ENCODE results near the gene DDAH1.

The DDAH1 gene

GRCh38 chr1:85394130-85394529 is 70.8 kb downstream of the DDAH1 start:
- H3K4me3 ChIP-seq (ENCODE audit: low read depth, low read length), result no peak overlapping the region
- in situ Hi-C loops (cut with HindIII; ENCODE audit: low sequenced_read_pairs), result no loop called here
- TF ChIP-seq CTCF (IDR thresholded peaks at IDR 0.05; ENCODE audit: low read depth, low read length, missing control alignments), result no peak
- DNase-seq (ENCODE audit: low read depth), result no peak

- H3K4me3 ChIP-seq (ENCODE audit: low read depth, low read length), result no peak overlapping the region
- in situ Hi-C loops (cut with HindIII; ENCODE audit: low sequenced_read_pairs), result no loop called here
- DNase-seq (ENCODE audit: low read depth), result no peak
- no peak for TF ChIP-seq CTCF (IDR thresholded peaks at IDR 0.05; ENCODE audit: low read depth, low read length, missing control alignments)
Measured at GRCh38 chr1:85393490-85393889, 71.5 kb downstream of the DDAH1 start.

DNA sequence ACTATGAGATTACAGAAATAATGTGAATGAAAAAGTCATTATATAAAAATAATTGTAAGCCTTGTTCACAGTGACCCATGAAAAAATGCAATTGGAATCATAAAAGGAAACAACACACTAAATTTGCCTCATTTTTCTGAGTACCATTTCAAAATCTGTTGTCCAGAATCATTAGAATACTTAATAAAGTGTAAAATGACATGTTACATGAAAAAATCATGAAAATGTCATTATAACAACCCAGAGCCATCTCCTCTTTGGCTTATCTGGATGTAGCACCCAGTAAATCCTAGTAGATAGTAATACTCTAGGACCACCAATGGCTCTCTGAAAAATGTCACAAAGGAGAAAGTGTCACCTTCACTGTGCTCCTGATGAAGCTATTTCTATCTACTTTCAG is 76.5 kb downstream of the DDAH1 start:
- in situ Hi-C loops (cut with HindIII; ENCODE audit: low sequenced_read_pairs), result no loop called here
- TF ChIP-seq CTCF (IDR thresholded peaks at IDR 0.05; ENCODE audit: low read depth, low read length, missing control alignments), result no peak
- no peak overlapping the region for H3K4me3 ChIP-seq (ENCODE audit: low read depth, low read length)
- DNase-seq (ENCODE audit: low read depth), result no peak

DNA sequence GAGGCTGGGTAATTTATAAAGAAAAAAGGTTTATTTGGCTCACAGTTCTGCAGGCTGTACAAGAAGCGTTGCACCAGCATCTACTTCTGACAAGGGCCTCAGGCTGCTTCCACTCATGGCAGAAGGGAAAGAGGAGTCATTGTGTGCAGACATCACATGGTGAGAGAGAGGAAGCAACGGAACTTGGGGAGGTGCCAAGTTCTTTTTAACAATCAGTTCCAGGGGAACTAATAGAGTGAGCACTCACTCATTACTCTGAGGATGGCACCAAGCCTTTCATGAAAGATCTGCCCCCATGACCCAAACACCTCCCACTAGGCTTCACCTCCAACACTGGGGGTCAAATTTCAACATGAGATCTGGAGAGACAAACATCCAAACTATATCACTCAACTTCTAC is 77.2 kb downstream of the DDAH1 start:
- TF ChIP-seq CTCF (IDR thresholded peaks at IDR 0.05; ENCODE audit: low read depth, low read length, missing control alignments), result no peak
- DNase-seq (ENCODE audit: low read depth), result no peak
- in situ Hi-C loops (cut with HindIII; ENCODE audit: low sequenced_read_pairs), result no loop called here

GRCh38 chr1:85386068-85386722 is 78.8 kb downstream of the DDAH1 start:
- in situ Hi-C loops (cut with HindIII; ENCODE audit: low sequenced_read_pairs), result no loop called here

More for the DNA sequence above, 77.2 kb downstream of the DDAH1 start:
- no peak overlapping the region for H3K4me3 ChIP-seq (ENCODE audit: low read depth, low read length)

More at GRCh38 chr1:85386068-85386722, 78.8 kb downstream of the DDAH1 start:
- no peak for DNase-seq (ENCODE audit: low read depth)
- TF ChIP-seq CTCF (IDR thresholded peaks at IDR 0.05; ENCODE audit: low read depth, low read length, missing control alignments), result no peak
- H3K4me3 ChIP-seq (ENCODE audit: low read depth, low read length), result no peak overlapping the region

All from astrocyte of the cerebellum (primary cell).